Stimulated activated CD8-positive, alpha-beta memory T cell treated with anti-CD3 and anti-CD28 coated beads, Interleukin-15, amount 100 ng/mL, for 1 hour (primary cell): ENCODE results near the gene CAST.
"Not testable (repeated sequence)": the region's sequence is repeated elsewhere in the genome, so short reads cannot be mapped to it uniquely, and the experiment has no call there.

Experiments used
- DNase-seq: peaks from one replicate; pipeline ENCODE4 v3.0.0-alpha.2; 2020; ENCODE audit warnings: low read depth

CAST gene

GRCh38 chr5:96712100-96712746, 50.0 kb downstream of the CAST start:
- DNase-seq = no peak

- DNase-seq = no peak
Observed at GRCh38 chr5:96714450-96714849, 52.3 kb downstream of the CAST start.

GRCh38 chr5:96714951-96715451, 52.8 kb downstream of the CAST start:
- DNase-seq = no peak

GRCh38 chr5:96716007-96716406, 53.8 kb downstream of the CAST start:
- DNase-seq = no peak

- DNase-seq = no peak
Observed at GRCh38 chr5:96716716-96717115, 54.5 kb downstream of the CAST start.

- DNase-seq = no peak
Observed at GRCh38 chr5:96717874-96718273, 55.7 kb downstream of the CAST start.

- no peak for DNase-seq
Observed at GRCh38 chr5:96718635-96719077, 56.5 kb downstream of the CAST start.

GRCh38 chr5:96720408-96720807, 58.2 kb downstream of the CAST start:
- DNase-seq = no peak

- DNase-seq = no peak
Observed at GRCh38 chr5:96721351-96721977, 59.3 kb downstream of the CAST start.

- DNase-seq = no peak
Observed at GRCh38 chr5:96725257-96725656, 63.1 kb downstream of the CAST start.

- DNase-seq = no peak
Observed at GRCh38 chr5:96726802-96727201, 64.6 kb downstream of the CAST start.

- no peak for DNase-seq
Observed at GRCh38 chr5:96729156-96729555, 67.0 kb downstream of the CAST start.

- no peak for DNase-seq
Observed at GRCh38 chr5:96730586-96730985, 68.4 kb downstream of the CAST start.

- DNase-seq = no peak
Observed at GRCh38 chr5:96733771-96734500, 71.8 kb downstream of the CAST start.

- no peak for DNase-seq
Observed at GRCh38 chr5:96734871-96735325, 72.7 kb downstream of the CAST start.

GRCh38 chr5:96736937-96737336, 74.8 kb downstream of the CAST start:
- no peak for DNase-seq

- no peak for DNase-seq
Observed at GRCh38 chr5:96741106-96741505, 78.9 kb downstream of the CAST start.

GRCh38 chr5:96741891-96742309, 79.7 kb downstream of the CAST start:
- no peak for DNase-seq

- DNase-seq = no peak
Observed at GRCh38 chr5:96742538-96742937, 80.4 kb downstream of the CAST start.

- no peak for DNase-seq
Observed at GRCh38 chr5:96743065-96743768, 81.0 kb downstream of the CAST start.

GRCh38 chr5:96743805-96744204, 81.6 kb downstream of the CAST start:
- no peak for DNase-seq

- DNase-seq = not testable (repeated sequence)
Observed at GRCh38 chr5:96744218-96744617, 82.0 kb downstream of the CAST start.
